ENCODE data around the gene KRT77.

The KRT77 gene

DNA sequence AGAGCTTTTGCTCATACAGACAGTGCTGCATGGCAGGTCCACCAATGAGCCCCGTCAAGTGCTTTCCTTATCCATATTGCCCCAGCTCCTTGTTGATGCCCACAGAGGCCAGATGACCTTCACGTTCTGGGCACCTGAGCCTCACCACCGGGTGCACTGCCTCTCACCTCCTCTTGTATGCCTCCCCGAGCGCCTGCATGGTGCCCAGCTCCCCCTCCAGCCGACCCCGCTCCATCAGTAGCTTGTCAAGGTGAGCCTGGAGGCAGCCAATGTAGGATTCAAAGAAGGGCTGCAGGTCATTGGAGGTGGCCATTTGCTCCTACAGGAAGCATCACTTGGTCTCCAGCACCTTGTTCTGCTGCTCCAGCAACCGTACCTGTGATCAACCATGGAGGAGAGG is 31.8 kb upstream of the KRT77 start:
- TF ChIP-seq, protein P1, sequence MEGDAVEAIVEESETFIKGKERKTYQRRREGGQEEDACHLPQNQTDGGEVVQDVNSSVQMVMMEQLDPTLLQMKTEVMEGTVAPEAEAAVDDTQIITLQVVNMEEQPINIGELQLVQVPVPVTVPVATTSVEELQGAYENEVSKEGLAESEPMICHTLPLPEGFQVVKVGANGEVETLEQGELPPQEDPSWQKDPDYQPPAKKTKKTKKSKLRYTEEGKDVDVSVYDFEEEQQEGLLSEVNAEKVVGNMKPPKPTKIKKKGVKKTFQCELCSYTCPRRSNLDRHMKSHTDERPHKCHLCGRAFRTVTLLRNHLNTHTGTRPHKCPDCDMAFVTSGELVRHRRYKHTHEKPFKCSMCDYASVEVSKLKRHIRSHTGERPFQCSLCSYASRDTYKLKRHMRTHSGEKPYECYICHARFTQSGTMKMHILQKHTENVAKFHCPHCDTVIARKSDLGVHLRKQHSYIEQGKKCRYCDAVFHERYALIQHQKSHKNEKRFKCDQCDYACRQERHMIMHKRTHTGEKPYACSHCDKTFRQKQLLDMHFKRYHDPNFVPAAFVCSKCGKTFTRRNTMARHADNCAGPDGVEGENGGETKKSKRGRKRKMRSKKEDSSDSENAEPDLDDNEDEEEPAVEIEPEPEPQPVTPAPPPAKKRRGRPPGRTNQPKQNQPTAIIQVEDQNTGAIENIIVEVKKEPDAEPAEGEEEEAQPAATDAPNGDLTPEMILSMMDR (IDR thresholded peaks at IDR 0.05; ENCODE audit: extremely low read depth, missing control alignments) = no peak

DNA sequence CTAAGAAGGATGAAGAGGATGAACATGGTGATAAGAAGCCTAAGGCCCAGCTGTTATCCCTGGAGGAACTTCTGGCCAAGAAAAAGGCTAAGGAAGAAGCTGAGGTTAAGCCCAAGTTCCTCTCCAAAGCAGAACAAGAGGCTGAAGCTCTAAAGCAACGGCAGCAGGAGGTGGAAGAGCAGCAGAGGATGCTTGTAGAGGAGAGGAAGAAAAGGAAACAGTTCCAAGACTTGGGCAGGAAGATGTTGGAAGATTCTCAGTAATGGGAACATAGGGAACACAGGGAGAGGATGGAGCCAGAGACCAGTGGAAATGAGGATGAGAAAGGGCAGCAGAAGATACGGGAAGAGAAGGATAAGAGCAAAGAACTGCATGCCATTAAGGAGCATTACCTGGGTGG is 27.5 kb upstream of the KRT77 start:
- TF ChIP-seq, protein P1 (IDR thresholded peaks at IDR 0.05; ENCODE audit: extremely low read depth, missing control alignments) = no peak

More for the DNA sequence above, 31.8 kb upstream of the KRT77 start:
- DNase-seq (ENCODE audit: low spot score) = no peak

DNA sequence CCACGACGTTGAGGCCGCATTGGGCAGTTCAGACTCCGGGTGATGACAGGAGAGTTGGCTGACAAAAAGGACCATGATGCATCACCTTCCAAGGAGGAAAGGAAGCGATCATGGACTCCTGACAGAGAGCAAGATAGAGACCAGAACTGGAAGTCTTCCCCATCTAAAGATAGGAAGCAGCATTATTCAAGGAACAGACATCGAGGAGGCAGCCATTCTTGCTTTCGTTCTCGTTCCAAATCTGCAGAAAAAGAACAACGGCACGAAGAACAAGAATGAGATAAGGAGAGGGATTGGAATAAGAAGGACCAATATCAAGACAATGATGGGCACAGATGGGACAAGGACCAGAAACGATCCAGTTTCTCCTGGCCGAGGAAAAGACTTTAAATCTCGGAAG is 27.1 kb upstream of the KRT77 start:
- DNase-seq (ENCODE audit: low spot score) = no peak
- TF ChIP-seq, protein P1 (IDR thresholded peaks at IDR 0.05; ENCODE audit: extremely low read depth, missing control alignments) = no peak

More for the DNA sequence above, 27.5 kb upstream of the KRT77 start:
- DNase-seq (ENCODE audit: low spot score) = no peak

DNA sequence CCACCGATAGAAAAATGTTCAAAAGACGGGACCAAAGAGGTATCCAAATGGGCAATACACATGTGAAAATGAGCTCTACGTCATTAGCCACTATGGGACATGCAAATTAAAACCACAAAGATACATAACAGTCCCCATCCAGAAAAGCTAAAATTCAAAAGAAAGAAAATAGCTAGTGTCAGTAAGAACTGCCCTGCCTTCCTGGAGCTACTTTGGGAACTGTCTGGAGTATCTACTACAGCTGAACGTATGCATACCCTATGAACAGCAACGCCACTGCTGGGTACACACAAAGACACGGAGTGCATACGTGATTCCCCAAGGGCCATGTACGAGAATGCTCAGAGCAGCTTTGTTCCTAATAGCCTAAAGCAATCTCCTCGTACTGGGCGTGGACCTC is 25.8 kb upstream of the KRT77 start:
- no peak for DNase-seq (ENCODE audit: low spot score)
- TF ChIP-seq, protein P1 (IDR thresholded peaks at IDR 0.05; ENCODE audit: extremely low read depth, missing control alignments) = no peak

DNA sequence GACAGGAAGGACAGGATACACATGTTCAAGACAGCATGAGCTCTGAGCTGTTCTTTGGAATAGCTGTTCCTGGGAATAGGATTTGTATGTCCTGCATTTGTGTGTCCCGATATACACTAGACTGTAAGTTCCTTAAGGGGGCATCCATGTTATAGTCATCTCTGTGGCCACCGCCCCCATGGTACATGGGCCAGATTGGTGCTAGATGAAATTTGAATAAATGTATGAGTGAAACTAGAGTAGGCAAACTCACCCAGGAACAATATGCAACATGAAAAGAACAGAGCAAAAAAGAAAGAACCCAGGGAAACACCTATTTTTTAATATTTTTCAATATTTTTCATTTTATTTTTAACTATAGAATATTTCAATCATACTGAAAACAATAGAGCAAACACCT is 25.1 kb upstream of the KRT77 start:
- TF ChIP-seq, protein P1 (IDR thresholded peaks at IDR 0.05; ENCODE audit: extremely low read depth, missing control alignments) = no peak
- no peak for DNase-seq (ENCODE audit: low spot score)

DNA sequence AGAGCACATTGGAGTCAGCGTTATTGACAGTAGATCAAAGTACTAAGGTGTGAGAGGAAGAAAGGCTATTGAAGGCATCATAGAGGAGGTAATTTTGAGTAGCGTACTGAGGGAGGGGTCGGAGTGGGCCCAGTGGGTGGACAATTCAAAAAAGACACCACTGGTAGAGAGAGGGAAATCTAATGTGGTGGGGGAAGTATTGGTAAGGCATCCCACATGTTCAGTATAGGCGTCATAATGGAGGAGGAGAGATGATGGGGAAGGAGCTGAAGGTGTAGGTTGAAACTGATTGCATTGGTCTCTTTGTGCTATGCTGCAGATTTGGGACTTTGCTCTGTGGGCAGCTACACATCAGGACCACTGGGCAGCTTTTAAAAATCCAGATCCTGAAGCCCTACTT is 23.7 kb upstream of the KRT77 start:
- no peak for DNase-seq (ENCODE audit: low spot score)
- TF ChIP-seq, protein P1 (IDR thresholded peaks at IDR 0.05; ENCODE audit: extremely low read depth, missing control alignments) = no peak

DNA sequence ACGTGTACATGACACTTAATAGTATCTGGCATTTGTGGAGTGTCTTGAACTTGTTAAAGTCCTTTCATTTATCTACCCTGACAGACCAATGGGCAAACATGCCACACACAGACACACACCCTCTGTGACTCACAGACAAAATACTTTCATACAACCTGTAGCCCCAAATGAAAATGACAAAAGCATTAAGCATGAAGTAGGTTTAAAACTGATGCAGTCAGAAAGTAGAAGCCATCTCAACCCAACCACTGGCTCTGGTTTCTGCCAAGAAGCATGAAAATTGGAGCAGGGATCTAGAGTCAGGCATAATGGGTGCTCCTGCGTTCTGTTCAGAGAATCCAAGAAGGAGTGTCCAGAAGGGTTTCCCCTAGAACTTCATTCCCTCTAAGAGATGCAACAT is 23.1 kb upstream of the KRT77 start:
- TF ChIP-seq, protein P1 (IDR thresholded peaks at IDR 0.05; ENCODE audit: extremely low read depth, missing control alignments) = no peak
- no peak for DNase-seq (ENCODE audit: low spot score)

Data from GM20000 (cell line).